ENCODE results near the gene RNF8.

Gene RNF8

DNA sequence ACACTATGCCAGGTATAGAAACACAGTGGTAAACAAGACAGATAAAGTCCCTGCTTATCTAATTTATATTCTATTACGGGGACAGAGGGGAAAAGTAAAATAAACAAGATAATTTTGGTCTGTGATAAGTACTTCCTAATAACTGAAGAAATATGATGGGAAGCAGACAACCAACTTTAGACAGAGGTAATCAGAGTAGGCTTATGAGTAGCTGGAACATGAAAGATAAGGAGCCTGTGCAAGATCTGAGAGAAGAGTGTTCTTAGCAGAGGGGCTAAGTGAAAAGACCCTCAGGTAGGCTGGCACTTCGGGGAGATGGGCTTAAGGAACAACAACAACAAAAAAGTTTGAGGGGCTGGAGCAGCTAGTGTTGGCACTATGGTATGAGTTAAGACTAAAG is 4.1 kb downstream of the RNF8 start:
- no peak for DNase-seq (ENCODE audit: low read depth in 2 of 2)

DNA sequence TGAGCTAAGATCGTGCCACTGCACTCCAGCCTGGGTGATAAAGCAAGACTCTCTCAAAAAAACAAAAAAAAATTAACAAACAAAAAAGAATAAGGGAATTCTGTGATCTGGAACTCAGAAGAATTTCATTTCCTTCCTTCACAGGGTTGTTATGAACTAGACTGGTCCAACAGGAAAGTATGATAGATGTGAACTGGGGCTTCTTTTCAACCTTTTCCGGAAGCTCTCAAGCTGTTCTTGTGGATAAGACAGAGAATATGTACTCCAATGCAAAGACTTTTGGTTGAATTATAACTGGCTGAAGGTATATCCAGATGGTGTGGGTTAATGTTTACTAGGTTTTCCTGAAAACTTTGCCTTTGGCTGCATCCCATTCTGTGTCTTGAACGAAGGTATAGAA is 5.3 kb downstream of the RNF8 start:
- no peak for DNase-seq (ENCODE audit: low read depth in 2 of 2)

DNA sequence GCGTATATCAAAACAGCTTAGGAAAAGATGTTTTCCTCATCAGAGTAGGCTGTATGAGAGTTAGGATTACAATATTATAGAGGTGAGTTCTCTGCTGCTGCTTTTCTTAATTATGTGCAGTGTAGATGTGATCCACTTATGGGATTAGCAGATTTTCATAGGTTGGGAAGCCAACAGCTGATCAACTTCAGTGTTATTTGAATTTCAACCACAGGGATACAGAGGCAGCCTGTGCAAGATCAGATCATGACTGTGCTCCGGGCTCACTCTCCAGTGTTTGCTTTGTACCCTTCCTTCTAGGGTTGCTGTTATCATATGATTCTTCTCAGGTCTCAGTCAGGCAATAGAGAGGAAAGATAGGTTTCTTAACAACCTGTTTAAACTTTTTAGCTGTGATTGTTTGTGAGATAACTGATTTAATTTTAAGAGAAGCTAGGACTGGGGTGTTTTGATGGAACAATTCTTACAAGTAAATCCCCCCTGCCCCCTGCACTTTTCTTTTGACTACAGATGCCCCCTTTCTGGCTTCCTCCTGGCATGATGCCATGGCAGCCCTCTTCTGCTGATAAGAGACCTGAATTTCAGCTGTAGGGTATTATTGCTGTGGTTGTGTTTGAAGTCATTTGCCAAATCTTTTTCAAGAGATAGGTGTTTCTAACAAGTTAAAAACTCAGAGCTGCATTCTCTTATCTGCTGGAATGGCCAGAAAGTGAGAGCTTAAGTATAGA is 8.5 kb downstream of the RNF8 start:
- no peak for DNase-seq (ENCODE audit: low read depth in 2 of 2)

DNA sequence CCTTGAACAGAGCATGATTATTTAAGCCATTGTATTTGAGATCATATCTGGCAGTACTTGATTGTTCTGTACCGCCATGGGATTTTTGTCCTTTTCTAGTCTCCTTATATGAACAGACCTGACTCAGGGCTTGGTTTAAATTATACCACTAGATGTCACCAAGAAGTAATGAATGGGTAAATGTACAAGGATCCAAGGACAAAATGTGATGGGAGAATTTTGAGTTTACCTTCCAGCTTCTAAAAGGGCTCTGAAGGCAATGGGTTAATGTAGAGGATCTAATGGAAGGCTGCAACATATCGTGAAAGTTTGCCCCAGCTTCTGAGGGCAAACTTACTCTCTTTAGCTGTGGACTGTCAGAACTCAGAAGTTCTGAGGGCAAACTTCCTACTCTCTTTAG is 12.0 kb downstream of the RNF8 start:
- no peak for DNase-seq (ENCODE audit: low read depth in 2 of 2)

DNA sequence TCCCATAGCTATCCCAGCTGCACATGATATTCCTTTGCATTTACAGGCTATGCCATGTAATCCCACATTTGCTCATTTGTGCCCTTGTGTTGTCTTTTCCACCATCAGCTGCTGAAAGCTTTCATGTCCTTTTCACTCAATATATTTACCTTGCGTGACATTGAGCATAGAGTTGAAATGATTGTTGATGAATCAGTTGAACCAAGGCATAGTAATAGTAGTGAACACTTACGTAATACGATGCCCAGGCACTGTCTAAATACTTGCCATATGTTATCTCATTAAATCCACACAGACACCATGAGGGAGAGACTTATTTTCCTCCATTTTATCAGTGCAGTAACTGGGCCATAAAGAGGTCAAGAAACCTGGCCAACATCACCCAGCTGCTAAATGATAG is 13.1 kb downstream of the RNF8 start:
- DNase-seq (ENCODE audit: low read depth in 2 of 2), result no peak

DNA sequence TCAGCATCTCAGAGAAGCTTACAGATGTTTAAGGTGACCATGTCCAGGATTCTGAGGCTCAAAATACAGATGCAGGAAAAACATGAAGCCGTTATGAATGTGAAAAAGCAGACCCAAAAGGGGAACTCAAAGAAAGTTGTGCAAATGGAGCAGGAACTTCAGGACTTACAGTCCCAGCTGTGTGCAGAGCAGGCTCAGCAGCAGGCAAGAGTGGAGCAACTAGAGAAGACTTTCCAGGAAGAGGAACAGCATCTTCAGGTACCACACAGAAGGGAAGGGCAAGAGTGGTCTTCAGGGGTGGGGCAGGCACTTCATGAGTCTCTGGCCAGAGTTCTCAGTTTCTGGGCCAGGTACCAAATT is 15.2 kb downstream of the RNF8 start:
- no peak for DNase-seq (ENCODE audit: low read depth in 2 of 2)

DNA sequence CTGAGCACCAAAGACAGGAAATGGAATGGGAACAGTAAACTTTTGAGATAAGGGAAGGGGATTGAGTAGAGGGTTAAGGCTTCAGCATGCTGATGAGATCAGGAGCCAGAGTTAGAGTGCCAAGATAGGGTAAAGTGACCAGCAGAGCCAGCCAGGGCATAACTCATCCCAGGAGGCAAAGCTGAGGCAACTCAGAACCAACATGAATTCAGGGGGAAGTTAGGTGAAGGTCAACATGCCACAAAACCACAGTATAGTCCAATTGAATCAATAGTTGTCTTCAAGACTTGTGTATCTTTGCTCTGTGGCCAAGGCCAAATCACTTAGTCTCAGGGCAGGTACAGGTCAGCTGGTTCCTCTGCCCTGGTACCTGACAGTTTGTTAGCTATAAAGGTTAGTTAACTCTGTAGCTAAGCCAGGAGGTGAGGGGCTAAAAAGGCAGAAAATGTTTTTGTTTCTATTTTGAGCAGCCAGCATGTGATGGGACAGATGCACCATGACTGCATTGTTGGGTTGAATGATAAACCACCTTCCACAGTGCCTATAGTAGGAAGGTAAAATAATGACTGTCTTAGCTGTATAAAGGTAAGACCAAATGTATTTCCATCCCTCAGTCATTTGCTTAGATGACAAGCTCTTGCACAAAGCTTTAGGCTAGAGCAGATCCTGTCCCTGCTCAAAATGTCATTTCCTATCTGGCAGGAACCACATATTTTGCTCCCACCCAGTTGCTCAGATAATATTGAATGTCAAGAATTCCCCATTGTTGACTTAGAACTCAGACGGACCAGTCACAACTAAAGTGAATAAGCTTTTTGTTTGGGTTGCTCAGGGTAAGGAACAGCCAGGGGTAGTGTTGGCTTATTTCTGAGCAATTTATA is 15.8 kb downstream of the RNF8 start:
- no peak for DNase-seq (ENCODE audit: low read depth in 2 of 2)

DNA sequence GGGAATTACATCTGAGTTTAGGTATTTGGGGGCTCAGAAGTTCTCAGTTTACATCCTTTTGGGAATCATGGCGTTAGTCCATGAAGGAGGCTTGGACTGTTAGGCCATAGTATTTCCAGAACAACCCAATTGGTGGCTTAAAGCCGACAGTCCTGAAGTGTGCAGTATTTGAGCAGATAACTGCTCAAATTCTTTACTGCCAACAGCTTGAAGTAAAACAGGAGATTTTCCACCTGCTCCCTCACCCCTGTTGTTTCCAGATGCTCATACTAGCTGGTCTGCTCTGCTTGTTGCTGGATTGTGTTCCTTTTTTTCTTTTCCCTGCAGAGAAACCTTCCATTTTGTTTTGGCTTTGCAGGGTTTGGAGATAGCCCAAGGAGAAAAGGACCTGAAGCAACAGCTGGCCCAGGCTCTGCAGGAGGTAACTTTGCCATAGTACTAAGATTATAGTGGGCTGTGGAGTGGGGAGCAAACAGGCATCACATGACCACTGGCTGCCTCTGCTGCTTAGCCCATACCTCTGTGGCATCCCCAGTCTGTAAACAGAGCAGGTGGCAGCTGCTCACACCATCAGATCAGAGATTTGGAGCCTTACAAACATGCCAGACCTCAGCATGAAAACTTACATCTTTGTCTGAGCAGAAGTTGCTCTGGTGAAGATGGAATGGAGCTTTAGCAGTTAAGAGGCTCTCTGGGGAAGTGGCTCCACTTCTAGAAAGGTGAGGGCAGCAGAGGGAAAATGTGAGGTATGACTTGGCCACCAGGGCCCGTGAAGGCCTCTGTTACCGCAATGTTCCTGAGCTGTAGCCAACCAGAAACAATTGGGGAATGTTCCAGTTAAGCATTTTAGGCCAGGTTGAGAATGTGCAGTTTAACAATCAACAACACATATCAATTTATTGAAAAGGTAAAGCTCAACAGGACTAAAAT is 17.6 kb downstream of the RNF8 start:
- no peak for DNase-seq (ENCODE audit: low read depth in 2 of 2)

DNA sequence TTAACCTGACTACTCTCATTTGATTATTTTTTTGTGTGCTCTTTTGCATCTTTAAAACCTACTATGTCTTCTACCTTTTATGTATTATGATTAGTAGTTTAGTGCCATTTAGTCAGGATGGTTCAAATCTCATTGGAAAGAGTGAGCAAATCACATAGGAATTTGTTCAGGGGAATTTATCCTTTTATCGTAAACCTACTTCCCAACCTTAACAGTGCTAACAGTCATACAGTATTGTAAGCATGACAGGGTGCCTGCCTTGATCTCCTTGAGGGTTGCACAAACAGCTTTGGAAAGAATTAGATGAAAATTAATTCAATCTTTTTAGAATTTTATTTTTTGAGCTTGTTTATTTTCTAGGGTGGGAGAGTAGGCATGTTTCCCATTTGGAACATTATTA is 18.3 kb downstream of the RNF8 start:
- DNase-seq (ENCODE audit: low read depth in 2 of 2), result no peak

DNA sequence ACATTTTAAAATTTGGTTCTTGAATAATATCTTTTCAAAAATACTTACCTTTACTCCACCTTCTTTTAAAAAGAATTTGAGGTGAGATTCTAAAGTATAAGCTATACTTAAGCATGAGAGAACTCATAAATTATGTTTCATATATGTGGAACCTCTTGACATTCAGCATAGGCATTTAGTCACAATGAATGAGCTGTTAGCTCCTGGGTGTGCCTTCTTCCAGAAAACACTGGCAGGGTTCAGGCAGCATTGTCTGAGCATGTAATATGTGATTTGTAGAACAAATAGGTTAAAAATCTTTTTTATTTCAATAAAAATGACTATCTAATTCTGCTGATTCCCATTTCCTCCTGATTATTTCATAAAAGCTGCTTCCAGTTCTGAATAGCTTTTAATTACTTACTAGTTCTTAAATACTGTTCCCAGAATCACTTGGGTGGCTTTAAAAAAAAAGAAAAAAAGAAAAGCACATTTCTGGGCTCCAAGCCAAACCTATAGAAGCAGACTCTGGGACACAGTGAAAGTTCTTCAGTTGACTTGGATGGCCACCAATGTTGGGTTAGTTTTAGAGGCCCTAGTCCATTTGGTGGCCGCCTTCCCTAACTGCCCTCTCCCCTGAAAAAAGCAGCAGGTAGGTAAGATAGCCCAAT is 20.2 kb downstream of the RNF8 start:
- no peak for DNase-seq (ENCODE audit: low read depth in 2 of 2)

DNA sequence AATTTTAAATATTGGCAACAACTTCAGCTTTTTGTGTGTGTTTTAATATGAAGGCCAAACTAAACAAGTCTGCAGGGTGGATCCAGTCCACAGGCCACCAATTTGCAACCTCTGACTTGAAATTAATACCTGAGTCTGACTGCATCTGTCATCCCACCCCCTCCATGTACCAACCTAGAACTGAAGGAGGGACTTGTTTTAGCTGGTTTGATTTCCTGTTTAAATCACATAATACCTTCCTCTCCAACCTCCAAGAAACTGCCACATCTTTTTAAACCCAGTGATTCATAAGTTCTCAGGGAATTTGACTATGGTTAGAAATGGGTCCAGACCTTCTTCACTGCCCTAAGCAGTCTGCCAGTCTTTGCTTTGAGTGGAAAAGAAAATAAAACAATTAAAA is 21.6 kb downstream of the RNF8 start:
- no peak for DNase-seq (ENCODE audit: low read depth in 2 of 2)

DNA sequence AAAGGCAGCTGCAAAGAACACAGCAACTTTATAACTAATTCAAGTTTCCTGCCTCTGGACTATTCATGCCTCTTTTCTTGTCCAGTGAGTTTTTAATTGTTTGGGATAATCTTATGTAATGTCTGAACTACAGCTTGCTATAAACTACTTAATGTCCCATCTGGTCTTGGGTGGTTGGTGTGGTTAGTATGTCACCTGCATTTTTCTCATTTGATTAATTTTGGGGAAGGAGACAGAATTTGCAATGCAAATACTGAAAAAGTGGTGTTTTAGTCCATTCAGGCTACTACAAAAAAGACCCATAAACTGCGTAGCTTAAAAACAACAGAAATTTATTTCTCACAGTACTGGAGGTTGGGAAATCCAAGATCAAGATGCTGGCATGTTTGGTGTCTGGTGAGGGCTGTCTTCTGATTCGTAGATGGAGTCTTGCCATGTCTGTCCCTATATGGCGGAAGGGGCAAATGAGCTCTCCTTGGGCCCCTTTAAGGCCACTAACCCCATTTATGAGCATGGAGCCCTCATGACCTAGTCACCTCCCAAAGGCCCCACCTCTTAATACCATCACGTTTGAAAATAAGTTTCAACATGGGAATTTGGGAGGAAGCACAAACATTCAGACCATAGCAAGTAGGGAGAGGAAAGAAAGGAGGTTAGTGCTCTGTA is 22.4 kb downstream of the RNF8 start:
- no peak for DNase-seq (ENCODE audit: low read depth in 2 of 2)

DNA sequence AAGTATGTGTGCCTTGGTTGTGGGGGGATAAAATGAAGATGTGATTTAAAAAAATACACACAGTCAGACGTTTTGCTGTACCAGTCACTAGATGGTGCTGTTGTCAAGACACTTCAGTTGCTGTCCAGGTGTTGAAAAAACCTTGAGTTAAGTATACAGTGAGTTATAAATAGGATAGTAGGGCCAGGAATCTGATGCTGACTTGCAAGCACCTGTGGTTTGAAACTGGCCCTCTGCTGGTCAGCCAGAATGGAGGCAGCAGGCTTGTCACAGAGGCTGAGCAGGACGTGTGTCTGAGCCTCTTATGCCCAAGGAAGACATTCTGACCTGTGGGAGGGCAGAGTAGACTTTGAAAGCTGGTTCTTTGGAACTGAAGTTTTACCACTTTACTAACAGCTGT is 27.8 kb downstream of the RNF8 start:
- peak in 1 of 2 donors; percentile 3 for DNase-seq (ENCODE audit: low read depth in 2 of 2)

DNA sequence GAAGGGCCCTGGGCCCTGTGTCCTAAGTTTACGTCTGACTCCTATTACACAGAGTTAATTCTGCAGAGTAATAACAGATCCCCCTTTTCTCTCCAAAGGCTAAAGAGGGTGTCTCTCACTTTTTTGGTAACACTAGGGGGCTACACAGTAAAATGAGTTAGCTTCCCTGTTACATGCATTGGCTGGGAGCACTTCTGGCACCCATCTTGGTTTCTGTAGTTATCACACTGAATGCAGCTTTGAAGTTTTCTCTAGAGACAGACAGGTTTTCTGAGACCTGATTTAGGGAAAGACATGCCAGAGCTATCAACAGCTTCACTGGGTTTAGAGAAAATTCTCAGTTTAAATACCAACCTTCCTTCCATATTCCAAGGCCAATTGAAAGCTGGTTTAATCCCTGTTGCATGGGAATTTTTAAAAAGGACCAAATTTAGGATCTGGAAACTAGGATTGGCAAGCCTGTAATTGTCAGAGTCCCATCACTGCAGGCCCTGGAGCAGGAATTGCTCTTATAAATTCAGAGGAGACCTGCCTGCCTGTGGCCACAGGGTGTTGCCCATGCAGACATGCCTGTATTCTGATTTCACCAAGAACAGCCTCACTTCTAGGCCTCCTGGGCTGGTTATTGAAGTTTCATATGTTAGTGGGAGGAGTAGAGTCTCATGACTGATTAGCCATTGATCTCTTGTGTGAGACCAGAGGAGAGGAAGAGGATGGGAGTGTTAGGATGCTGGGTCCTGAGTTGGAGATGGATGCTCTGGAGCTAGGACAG is 29.4 kb downstream of the RNF8 start:
- no peak for DNase-seq (ENCODE audit: low read depth in 2 of 2)

DNA sequence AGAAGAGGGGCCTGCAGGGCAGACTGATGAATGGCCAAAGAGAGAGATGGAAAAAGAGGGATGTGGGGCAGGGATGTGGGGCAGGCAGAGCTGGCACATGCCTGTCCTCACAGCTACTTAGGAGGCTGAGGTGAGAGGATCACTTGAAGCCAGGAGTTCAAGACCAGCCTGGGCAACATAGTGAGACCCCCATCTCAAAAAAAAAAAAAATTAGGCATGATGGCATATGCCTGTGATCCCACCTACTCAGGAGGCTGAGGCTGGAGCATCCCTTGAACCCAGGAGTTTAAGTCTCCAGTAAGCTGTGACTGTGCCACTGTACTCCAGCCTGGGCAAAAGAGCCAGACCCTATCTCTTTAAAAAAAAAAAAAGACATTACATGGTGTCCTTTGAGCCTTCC is 34.8 kb downstream of the RNF8 start:
- no peak for DNase-seq (ENCODE audit: low read depth in 2 of 2)

DNA sequence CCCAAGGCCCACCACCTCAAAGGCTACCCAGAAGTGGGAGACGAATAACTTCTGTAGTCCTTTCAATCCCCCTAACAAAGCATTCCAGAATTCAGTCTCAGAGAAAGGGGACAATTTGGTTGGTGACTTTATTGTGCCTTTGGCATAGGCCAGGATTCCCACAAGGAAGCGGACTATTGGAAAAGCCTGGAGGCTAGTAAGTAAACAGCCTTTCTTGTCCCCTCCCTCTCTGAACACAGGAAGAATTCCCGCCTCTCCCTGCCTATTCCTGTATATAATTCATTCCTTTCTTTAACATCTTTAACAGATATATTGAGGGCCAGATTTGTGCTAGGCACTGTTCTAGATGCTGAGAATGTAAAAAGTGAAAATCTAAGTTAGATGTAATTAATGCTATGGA is 36.1 kb downstream of the RNF8 start:
- no peak for DNase-seq (ENCODE audit: low read depth in 2 of 2)

DNA sequence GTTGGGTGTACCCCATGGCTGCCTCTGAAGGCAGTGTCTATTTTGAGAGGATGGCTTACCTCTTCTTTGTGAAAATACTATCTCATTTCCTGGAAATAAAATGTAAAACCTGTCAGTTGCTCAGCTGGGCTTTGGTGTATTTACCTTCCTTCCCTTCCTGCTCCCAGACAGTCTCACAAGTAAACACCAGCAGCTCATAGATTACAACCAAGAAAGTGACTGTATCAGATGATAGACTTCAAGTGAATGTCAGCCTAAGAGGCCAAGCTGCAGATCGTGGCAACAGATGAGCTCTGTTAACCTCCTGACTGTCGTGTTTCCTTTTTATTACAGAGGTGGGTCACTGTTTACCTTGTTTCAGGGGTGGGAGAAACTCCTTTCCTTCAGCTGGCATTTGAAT is 37.3 kb downstream of the RNF8 start:
- DNase-seq (ENCODE audit: low read depth in 2 of 2), result no peak

DNA sequence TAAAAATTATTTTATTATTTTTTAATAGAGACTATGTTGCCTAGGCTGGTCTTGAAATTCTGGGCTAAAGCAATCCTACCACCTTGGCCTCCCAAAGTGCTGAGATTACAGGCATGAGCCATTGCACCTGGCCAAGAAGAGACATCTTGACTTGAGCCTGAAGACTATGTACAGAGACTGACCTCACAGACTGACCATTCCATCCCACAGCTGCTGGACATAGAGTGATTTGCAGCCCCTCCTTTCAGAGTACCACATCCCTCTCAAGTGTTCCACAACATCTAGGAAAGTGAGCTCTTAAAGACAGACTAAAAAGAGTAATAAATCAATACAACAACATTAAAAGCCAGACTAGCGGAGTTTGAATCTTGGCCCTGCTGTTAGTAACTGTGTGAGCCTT is 39.0 kb downstream of the RNF8 start:
- DNase-seq (ENCODE audit: low read depth in 2 of 2), result no peak

DNA sequence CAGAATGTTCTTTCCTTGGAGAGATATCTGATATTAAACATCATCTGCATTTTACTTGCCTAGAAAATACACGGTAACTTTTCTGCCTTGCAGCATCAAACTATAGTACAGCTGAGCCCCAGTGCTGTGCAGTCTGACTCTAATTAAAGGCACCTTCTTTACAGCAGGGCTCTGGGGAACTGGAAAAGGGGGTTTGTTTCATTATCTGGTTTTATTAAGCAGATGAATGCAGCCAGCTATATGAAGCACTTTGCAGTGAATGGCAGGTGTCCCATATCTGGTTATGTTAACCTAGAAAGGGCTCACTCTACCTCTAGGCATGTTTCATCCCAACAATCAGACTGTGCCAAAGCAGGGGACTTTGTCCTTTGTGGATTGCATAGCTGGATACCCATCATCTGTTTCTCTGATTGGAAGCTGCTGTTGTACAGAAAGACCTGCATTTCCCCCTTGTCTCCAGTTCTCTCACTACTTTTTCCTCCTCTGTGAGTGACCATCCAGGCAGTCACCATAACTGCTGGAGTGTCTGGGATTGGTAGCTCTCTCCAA is 39.7 kb downstream of the RNF8 start:
- DNase-seq (ENCODE audit: low read depth in 2 of 2), result no peak

DNA sequence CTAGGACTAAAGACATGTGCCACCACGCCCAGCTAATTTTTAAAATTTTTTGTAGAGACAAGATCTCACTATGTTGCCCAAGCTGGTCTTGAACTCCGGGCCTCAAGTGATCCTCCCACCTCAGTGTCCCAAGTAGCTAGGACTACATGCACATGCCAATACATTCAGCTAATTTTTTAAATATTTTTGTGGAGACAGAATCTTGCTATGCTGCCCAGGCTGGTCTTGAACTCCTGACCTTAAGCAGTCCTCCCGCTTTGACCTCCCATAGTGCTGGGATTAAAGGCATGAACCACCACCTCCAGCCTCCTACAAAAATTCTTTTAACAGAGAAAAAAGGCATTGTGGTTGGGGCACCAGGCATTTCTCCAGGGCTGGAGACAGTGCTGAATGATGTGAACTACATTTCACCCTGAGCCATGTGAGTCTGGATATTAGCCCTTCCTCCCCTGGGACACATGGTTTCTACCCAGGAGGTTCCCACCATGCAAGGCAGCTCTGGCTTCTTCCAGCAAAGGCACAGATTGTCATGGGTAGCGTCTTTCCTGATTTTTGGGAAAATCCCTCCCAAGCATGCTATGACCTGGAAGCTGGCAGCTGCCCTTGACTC is 42.9 kb downstream of the RNF8 start:
- no peak for DNase-seq (ENCODE audit: low read depth in 2 of 2)
